Activated gamma-delta T cell (primary cell): ENCODE results near the gene NAV3.

ENCODE experiments used
- DNase-seq: peaks from one replicate; lab custom pipeline; 2025; lab: John Stamatoyannopoulos, UW

NAV3 gene

GRCh38 chr12:78260976-78261375 is 430.3 kb downstream of the NAV3 start:
- DNase-seq, result no peak

- no peak for DNase-seq
Observed at GRCh38 chr12:78261901-78262300, 431.2 kb downstream of the NAV3 start.
